ENCODE measurements around the gene COL6A3.

The COL6A3 gene

DNA sequence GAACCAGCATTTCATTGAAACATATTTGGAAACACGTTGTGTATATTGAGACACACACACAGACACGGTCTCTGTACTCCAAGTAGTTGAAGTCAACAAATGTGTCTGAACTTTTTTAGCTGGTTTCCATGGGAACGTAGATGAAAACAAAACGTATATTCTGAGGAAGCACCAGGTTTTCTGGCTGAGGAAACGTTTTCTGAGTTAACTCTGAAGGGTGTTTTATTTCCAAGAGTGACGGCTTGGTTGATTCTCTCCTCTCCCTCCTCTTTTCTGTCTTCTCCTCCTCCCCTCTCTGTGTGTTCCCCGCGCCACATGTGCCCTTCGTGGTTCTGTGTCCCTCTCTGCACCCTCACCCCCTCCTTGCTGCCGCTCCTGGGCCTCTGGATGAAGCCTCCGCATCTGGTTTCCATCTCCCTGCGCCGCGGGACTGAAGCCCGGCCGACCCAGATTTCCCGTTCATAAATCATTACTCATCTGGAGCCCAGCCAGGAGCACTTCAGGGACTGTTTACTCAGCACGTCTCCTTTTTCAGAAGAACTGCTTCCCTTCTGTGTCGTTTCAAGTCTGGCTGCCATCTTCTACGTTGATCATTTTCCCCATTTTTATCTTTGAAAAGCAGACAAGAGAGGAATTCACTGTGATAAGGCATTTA lies 122.7 kb downstream of the COL6A3 start:
- no peak overlapping the region for H3K4me3 ChIP-seq (ENCODE audit: low read length)
- no peak for TF ChIP-seq ZNF274 (IDR thresholded peaks at IDR 0.05; ENCODE audit: low read depth, low read length)

DNA sequence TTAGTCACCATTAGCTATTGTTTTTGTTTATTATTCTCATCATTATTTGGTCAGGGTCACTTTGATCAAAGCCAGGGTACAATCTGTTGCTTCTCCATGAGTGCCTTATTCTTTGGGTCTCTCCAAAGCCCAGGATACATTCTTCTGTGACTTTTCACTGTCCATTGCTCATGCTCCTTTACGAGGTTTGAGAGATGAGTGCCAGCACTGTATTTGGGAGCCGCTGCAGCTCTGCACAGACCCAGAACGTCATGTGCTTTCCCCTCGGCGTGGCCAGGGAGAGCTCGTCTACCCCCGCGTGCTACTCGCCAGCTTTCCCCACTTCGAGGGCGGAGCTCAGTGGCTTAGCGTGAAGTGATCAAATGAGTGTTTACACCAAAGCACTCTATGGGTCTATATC lies 123.7 kb downstream of the COL6A3 start:
- no peak overlapping the region for H3K4me3 ChIP-seq (ENCODE audit: low read length)
- TF ChIP-seq ZNF274 (IDR thresholded peaks at IDR 0.05; ENCODE audit: low read depth, low read length): no peak

DNA sequence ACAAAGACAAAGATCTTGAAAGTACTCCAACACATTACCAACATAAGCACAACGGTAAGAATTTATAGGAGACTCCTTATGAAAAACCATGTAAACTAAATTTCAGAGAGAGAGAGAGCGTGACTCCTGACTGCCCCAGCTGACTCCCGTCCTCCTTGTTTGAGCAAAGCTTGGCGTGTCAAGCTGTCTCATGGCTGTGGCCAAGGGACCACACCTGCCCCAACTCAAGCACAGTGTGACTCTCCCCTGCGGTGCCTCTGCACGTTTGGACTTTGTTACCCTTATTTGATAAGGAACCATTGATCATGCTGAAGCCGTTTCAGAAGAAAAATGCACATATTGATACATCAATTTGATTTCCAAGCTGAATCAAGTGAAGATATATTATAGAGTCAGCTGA lies 124.8 kb downstream of the COL6A3 start:
- no peak for TF ChIP-seq ZNF274 (IDR thresholded peaks at IDR 0.05; ENCODE audit: low read depth, low read length)
- no peak overlapping the region for H3K4me3 ChIP-seq (ENCODE audit: low read length)

DNA sequence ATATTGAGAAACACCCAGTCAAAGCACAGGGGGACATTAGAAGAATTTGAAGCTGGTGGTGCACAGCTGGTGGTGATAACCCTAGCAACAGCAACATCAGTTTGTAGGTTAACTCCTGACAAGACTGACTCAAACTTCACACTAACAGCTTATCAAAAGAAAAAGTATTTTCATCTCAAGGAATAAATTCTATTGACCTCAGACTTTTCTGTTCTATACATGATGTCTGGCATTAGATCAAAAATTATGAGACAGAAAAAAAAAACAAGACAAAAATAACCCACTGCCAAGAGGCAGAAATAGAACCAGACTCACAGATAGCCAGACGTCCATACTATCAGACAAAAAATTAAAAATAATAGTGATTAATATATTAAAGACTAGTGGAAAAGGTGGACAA lies 126.1 kb downstream of the COL6A3 start:
- no peak for TF ChIP-seq ZNF274 (IDR thresholded peaks at IDR 0.05; ENCODE audit: low read depth, low read length)
- no peak overlapping the region for H3K4me3 ChIP-seq (ENCODE audit: low read length)

DNA sequence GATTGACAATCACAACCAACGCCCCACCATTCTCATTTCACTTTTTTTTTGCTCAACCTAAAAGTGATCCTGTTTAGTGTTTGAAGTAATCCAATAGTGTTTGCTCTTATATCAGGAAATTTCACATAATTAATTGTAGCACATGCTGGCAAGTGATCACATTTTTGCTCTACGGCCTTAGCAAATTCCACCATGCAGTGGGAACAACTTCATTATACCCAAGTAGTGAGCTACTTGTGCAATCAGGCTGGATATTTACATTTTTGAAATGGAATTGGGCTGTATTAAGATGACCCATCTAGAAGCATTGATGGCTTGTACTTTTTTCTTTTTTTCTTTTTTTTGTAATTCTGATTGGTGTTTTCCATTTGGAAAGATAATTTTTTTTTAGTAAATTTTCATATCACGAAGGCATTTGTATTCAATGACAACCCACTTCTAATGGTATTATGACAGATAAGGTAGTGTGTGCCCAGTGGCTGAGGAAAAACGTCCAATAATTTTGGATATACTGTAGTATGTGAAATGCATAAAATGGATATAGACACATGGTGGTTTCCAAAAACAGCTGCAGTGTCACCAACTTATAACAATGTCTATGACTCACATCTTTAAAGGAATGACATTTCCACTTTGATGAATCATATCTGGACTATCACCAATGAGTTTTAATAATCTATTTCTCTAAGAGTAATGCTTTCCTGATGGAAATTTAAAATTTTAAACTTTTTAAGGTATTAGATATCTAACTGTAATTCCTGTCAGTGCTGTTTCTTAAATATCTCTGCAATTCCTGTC lies 130.6 kb downstream of the COL6A3 start:
- no peak overlapping the region for H3K4me3 ChIP-seq (ENCODE audit: low read length)
- TF ChIP-seq ZNF274 (IDR thresholded peaks at IDR 0.05; ENCODE audit: low read depth, low read length): no peak

DNA sequence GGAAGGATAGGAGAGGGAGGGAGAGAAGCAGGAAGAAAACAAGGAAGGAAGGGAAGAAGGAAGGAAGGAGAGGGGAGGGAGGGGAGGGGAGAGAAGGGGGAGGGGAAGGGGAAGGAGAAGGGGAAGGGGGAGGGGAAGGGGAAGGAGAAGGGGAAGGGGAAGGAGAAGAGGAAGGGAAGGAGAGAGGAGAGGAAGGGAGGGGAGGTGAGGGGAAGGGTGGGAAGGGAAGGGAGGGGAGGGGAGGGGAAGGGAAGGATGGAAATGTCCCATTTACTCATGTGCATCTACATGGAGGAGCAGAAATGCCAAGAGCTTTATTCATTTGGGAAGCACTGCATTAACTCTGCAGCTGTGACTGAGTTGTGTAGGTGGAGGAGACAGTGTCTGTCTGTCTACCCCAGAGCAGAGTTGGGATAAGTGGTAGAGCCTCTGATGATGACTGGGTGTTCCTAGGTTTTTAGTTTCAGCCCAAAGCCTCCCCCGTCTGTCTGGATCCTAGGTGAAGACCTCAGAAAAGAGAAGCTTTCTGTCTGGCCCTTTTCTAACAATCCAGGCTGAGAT lies 131.3 kb downstream of the COL6A3 start:
- no peak for TF ChIP-seq ZNF274 (IDR thresholded peaks at IDR 0.05; ENCODE audit: low read depth, low read length)
- no peak overlapping the region for H3K4me3 ChIP-seq (ENCODE audit: low read length)

DNA sequence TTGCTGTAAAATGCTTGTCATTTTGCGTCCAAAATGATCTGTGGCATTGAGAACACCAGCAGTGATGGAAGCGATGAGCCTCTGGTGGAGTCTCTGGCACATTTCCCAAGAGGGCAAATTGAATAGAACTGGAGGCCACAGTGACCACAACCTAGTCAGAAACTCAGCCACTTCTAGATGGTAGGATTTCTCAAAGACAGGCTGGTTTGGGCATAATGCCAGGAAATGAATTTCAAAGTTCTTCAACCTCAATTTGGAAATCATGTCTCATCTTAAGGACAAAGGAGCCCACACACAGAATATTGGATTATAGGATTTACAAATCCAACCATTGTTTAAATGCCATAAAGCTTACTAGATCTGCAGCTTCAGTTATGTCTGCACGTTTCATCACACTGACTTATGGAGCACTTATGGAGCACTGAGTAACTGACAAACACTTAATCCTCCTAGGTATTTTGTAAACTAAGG lies 132.1 kb downstream of the COL6A3 start:
- no peak overlapping the region for H3K4me3 ChIP-seq (ENCODE audit: low read length)
- no peak for TF ChIP-seq ZNF274 (IDR thresholded peaks at IDR 0.05; ENCODE audit: low read depth, low read length)

DNA sequence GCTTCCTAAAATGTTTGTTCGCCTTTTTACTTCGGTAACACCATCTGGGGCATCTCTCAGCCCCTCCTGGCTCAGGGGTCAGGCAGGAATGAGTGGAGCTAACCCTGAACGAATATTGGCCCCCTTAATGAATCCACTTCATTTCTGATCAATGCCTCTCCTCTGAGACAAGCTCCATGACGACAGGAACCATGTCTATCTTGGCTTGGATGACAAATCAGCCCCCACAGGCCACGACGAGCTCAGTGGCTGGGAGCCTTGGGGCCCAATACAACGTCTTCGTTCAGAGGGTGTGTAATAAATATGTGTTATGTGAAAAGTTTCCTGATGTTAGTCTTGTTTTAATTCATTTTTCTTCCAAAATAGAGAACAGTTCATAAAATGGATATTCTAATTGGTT lies 133.0 kb downstream of the COL6A3 start:
- H3K4me3 ChIP-seq (ENCODE audit: low read length): no peak overlapping the region
- TF ChIP-seq ZNF274 (IDR thresholded peaks at IDR 0.05; ENCODE audit: low read depth, low read length): no peak

DNA sequence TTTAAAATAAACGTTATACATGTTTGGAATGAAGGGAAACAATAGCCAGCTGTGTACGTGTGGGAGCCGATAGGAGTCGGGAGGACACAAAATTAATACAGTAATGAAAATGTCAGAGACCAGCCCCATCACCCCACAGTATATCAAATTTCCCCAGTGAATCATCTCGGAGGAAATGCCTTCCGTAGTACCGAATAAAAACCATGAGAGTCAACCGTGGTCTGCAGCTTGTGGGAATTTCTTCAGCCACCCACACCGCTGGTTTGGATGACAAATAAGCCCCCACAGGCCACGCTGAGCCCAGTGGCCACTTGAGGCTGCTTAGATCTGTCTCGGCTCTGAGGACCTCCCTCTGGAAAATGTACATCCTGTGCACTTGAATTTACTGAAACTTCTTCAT lies 133.7 kb downstream of the COL6A3 start:
- TF ChIP-seq ZNF274 (IDR thresholded peaks at IDR 0.05; ENCODE audit: low read depth, low read length): no peak
- no peak overlapping the region for H3K4me3 ChIP-seq (ENCODE audit: low read length)

DNA sequence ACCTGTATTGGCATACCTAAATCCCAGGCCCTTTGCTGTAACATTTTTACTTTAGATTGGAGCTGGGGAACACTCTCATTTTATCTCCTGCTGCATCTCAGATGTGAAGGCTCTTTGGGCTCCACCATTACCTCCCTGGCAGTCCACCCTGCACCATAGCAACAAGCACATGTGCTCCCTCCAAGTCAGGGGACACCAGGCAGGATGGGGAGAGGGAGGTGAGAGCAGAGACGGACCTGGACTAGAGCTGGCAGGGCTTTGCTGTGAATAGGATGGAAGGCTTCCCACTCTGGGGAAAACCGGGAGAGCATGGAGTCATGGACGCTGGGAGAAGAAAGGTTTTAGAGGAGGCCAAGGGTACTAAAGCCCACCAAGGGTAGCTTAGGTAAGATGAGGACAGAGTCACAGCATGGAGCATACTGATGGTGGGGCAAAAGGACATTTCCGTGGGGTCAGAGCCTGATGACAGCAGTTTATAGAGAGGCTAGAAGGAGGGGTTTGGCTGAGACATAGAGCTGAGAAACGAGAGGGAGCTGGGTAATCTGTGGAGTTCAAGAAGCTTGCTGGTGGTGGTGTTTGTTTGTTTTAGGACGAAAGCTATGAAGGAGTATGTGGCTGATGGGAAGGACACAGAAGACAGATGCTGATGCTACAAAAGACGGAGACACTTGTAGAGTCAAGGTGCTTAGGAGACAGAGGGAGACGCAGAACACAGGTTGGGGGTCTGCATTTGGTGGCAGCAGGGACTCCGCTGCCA lies 134.8 kb downstream of the COL6A3 start:
- H3K4me3 ChIP-seq (ENCODE audit: low read length): no peak overlapping the region
- no peak for TF ChIP-seq ZNF274 (IDR thresholded peaks at IDR 0.05; ENCODE audit: low read depth, low read length)

DNA sequence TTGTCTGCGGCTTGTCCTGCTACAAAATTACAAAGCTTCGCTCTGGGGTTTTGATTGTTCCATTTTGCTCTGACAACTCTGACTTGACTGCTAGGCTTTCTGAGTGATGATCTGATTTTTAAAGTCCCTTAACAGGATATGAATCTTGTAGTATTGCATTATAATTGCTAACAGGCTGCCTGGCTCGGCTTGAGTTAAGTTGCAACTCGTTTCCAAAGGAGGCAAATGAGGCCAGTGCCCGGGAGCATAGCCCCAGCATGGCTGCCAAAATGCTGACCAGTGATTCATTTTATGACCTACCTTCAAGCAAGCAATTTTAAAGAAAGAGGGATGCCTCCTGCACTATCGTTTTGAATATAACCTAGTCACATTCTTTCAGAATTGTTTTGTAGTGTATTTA lies 135.4 kb downstream of the COL6A3 start:
- TF ChIP-seq ZNF274 (IDR thresholded peaks at IDR 0.05; ENCODE audit: low read depth, low read length): no peak
- H3K4me3 ChIP-seq (ENCODE audit: low read length): no peak overlapping the region

DNA sequence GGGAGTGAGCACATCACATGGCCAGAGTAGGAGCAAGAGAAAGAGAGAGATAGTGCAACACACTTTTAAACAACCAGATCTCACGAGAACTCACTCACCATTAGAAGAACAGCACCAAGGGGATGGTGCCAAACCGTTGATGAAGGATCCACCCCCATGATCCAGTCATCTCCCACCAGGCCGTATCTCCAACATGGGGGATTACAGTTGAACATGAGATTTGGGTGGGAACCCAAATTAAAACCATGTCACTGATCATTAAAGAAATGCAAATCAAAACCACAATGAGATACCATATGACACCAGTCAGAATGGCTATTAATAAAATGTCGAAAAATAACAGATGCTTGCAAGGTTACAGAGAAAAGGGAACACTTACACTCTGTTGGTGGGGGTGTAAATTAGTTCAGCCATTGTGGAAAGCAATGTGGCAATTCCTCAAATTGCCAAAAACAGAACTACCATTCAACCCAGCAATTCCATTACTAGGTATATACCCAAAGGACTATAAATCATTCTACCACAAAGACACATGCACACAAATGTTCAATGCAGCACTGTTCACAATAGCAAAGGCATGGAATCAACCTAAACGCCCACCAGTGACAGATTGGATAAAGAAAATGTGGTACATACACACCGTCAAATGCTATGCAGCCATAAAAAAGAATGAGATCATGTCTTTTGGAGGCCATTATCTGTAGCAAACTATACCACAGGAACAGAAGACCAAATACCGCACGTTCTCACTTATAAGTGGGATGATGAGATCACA lies 137.1 kb downstream of the COL6A3 start:
- no peak for TF ChIP-seq ZNF274 (IDR thresholded peaks at IDR 0.05; ENCODE audit: low read depth, low read length)

More for the DNA sequence above, 137.1 kb downstream of the COL6A3 start:
- no peak overlapping the region for H3K4me3 ChIP-seq (ENCODE audit: low read length)
